HepG2 (cell line): Measurements from ENCODE around the gene UBL7. TPM values are rescaled to one million over a fixed set of nuclear protein-coding genes. Genes with fewer than 3 reads are reported as not detected.
A peak's percentile ranks its signal among the peaks of the same experiment; 100 is the strongest.

Experiments
- AGO2 ChIP-seq: fragments of 200-400 bp; formaldehyde crosslinking; optimal IDR thresholded peaks from 2 replicates; pipeline ENCODE3; 2017; ENCODE audit warnings: mild to moderate bottlenecking, low read depth, low read length, moderate library complexity
- HOXA5 ChIP-seq: sonication (generic); formaldehyde crosslinking; IDR thresholded peaks from 2 replicates; pipeline ENCODE4 v1.4.0; 2020; ENCODE audit warnings: missing genetic modification reagents
- HOXA7 ChIP-seq: sonication (generic); formaldehyde crosslinking; IDR thresholded peaks from 2 replicates; pipeline ENCODE4 v1.8.1; 2022; ENCODE audit warnings: mild to moderate bottlenecking, missing genetic modification reagents, moderate library complexity
- ISL2 ChIP-seq: sonication (generic); formaldehyde crosslinking; IDR thresholded peaks from 2 replicates; pipeline ENCODE4 v1.5.0; 2020; ENCODE audit warnings: missing genetic modification reagents
- KLF9 ChIP-seq: IDR thresholded peaks from 2 replicates; pipeline ENCODE4 v1.6.1; 2016; ENCODE audit warnings: low read depth
- MTF2 ChIP-seq: sonication (generic); formaldehyde crosslinking; IDR thresholded peaks from 2 replicates; pipeline ENCODE4 v1.5.0; 2020; ENCODE audit warnings: missing genetic modification reagents, borderline replicate concordance
- NFE2L1 ChIP-seq: sonication (generic); formaldehyde crosslinking; IDR thresholded peaks from 2 replicates; pipeline ENCODE4 v1.4.0; 2020; ENCODE audit warnings: missing genetic modification reagents, mild to moderate bottlenecking, borderline replicate concordance
- NFYB ChIP-seq: sonication (generic); formaldehyde crosslinking; IDR thresholded peaks from 2 replicates; pipeline ENCODE4 v1.4.0; 2020; ENCODE audit warnings: missing genetic modification reagents
- REPIN1 ChIP-seq: sonication (generic); formaldehyde crosslinking; IDR thresholded peaks from 2 replicates; pipeline ENCODE4 v1.8.0; 2022; ENCODE audit warnings: missing genetic modification reagents, low read depth, mild to moderate bottlenecking, borderline replicate concordance
- SMAD3 ChIP-seq: sonication (generic); formaldehyde crosslinking; IDR thresholded peaks from 2 replicates; pipeline ENCODE4 v1.4.0; 2020; ENCODE audit warnings: missing genetic modification reagents
- TRIM24 ChIP-seq: sonication (generic); formaldehyde crosslinking; IDR thresholded peaks from 2 replicates; pipeline ENCODE4 v1.8.0; 2022; ENCODE audit warnings: mild to moderate bottlenecking, missing genetic modification reagents
- WIZ ChIP-seq: sonication (generic); formaldehyde crosslinking; IDR thresholded peaks from 2 replicates; pipeline ENCODE4 v1.5.1; 2020; ENCODE audit warnings: mild to moderate bottlenecking, missing genetic modification reagents
- XBP1 ChIP-seq: sonication (generic); formaldehyde crosslinking; IDR thresholded peaks from 2 replicates; pipeline ENCODE4 v1.5.0; 2020; ENCODE audit warnings: missing genetic modification reagents
- ZEB1 ChIP-seq: IDR thresholded peaks from 2 replicates; pipeline ENCODE4 v1.6.1; 2012; ENCODE audit warnings: mild to moderate bottlenecking, low read depth, inconsistent platforms; ENCODE audit not compliant: insufficient replicate concordance
- ZNF264 ChIP-seq: sonication (generic); formaldehyde crosslinking; IDR thresholded peaks from 2 replicates; pipeline ENCODE4 v1.4.0; 2020; ENCODE audit warnings: missing genetic modification reagents
- ZNF331 ChIP-seq: sonication (generic); formaldehyde crosslinking; IDR thresholded peaks from 2 replicates; pipeline ENCODE4 v1.4.0; 2020; ENCODE audit warnings: missing genetic modification reagents
- ZNF569 ChIP-seq: sonication (generic); formaldehyde crosslinking; IDR thresholded peaks from 2 replicates; pipeline ENCODE4 v1.5.0; 2020; ENCODE audit warnings: mild to moderate bottlenecking, missing genetic modification reagents, moderate library complexity, borderline replicate concordance
- polyA plus RNA-seq, 8 experiments: library from polyadenylated mRNA; depleted of rRNA in 3 of 8; stranded (reverse) in 7 of 8; unstranded in 1 of 8; fragments of >200 nt; fragmentation: Illumina TruSeq in 4 of 8; extraction: Trizol in 4 of 8; gene quantifications; 2 replicates each; pipeline versions ENCODE4 v1.2.1 to v1.2.3, GENCODE V29; 2011 to 2016; ENCODE audit warnings: low read depth in 4 of 8, missing spikeins in 1 of 8, mixed read lengths in 1 of 8; ENCODE audit not compliant: insufficient read depth in 1 of 8
- total RNA-seq, 5 experiments: library from RNA; depleted of rRNA; stranded (reverse); fragments of >200 nt; fragmentation: Illumina TruSeq; extraction: Trizol; gene quantifications; 2 replicates each; pipeline ENCODE4 v1.2.3, GENCODE V29; 2016; ENCODE audit warnings: low read depth in 1 of 5
- TF ChIP-seq, protein P1 (sequence below): sonication (generic); formaldehyde crosslinking; conservative IDR thresholded peaks from 2 replicates; pipeline ENCODE4 v1.8.1; 2023; ENCODE audit warnings: missing genetic modification reagents
- TF ChIP-seq, protein P2 (sequence below): sonication (generic); formaldehyde crosslinking; conservative IDR thresholded peaks from 2 replicates; pipeline ENCODE4 v1.4.0; 2020; ENCODE audit warnings: mild to moderate bottlenecking, missing genetic modification reagents, moderate library complexity
- TF ChIP-seq, protein P3 (sequence below): sonication (generic); formaldehyde crosslinking; conservative IDR thresholded peaks from 2 replicates; pipeline ENCODE4 v1.8.0; 2022; ENCODE audit warnings: low read depth, missing genetic modification reagents
- TF ChIP-seq, protein P4 (sequence below): IDR thresholded peaks from 2 replicates; pipeline ENCODE4 v1.6.1; 2016; ENCODE audit warnings: missing genetic modification reagents, missing compliant biosample characterization
- TF ChIP-seq, protein P5 (sequence below): sonication (generic); formaldehyde crosslinking; IDR thresholded peaks from 2 replicates; pipeline ENCODE4 v1.8.0; 2022; ENCODE audit warnings: mild to moderate bottlenecking, missing genetic modification reagents, moderate library complexity

UBL7 gene
- total and polyA plus RNA-seq, 2 of the 13 experiments (the other 11 are each of a cell fraction or from before 2014, with no cell fraction given), result 55.0 to 63.5 TPM

DNA sequence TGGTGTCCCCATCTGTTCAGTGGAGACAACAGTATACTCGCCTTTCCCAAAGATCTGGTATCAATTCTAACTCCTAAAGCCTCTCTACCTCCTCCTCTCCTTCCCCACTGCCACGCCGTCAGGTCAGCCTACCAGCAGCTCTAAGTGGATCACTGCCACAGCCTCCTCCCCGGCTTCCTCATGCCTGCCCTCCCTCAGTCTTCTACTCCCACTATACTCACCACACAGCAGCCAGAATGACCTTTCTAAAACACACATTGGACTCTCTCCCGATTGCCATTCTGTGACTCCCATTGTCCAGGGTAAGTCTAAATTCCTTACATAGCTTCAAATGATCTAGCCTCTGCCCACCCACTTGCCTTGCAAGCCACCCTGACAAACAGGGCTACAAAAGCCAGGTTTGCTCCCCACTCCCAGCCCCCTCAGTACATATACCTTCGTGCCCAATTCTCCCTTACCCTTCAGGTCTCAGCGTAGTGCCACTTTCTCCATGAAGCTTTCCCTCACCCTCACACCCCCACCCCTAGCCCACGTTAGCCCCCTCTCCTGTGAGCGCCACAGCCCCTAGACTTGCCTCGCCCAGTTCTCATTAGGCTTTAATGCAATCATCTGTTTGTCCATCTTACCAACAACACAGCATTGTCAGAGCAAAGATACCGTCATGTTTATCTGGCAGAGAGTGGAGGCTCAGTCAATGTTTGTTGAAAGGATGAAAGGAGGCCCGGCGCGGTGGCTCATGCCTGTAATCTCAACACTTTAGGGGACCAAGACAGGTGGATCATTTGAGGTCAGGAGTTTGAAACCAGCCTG, 17.7 kb downstream of the UBL7 start (continued):
- TF ChIP-seq, protein P1, sequence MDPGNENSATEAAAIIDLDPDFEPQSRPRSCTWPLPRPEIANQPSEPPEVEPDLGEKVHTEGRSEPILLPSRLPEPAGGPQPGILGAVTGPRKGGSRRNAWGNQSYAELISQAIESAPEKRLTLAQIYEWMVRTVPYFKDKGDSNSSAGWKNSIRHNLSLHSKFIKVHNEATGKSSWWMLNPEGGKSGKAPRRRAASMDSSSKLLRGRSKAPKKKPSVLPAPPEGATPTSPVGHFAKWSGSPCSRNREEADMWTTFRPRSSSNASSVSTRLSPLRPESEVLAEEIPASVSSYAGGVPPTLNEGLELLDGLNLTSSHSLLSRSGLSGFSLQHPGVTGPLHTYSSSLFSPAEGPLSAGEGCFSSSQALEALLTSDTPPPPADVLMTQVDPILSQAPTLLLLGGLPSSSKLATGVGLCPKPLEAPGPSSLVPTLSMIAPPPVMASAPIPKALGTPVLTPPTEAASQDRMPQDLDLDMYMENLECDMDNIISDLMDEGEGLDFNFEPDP (CRISPR knock-in tag), result no peak
- no peak for TF ChIP-seq MTF2 (CRISPR knock-in tag)
- no peak for TF ChIP-seq ZNF569 (CRISPR knock-in tag)
- TF ChIP-seq SMAD3, result peak; percentile 84
- TF ChIP-seq ZEB1, result no peak
- TF ChIP-seq, protein P2, sequence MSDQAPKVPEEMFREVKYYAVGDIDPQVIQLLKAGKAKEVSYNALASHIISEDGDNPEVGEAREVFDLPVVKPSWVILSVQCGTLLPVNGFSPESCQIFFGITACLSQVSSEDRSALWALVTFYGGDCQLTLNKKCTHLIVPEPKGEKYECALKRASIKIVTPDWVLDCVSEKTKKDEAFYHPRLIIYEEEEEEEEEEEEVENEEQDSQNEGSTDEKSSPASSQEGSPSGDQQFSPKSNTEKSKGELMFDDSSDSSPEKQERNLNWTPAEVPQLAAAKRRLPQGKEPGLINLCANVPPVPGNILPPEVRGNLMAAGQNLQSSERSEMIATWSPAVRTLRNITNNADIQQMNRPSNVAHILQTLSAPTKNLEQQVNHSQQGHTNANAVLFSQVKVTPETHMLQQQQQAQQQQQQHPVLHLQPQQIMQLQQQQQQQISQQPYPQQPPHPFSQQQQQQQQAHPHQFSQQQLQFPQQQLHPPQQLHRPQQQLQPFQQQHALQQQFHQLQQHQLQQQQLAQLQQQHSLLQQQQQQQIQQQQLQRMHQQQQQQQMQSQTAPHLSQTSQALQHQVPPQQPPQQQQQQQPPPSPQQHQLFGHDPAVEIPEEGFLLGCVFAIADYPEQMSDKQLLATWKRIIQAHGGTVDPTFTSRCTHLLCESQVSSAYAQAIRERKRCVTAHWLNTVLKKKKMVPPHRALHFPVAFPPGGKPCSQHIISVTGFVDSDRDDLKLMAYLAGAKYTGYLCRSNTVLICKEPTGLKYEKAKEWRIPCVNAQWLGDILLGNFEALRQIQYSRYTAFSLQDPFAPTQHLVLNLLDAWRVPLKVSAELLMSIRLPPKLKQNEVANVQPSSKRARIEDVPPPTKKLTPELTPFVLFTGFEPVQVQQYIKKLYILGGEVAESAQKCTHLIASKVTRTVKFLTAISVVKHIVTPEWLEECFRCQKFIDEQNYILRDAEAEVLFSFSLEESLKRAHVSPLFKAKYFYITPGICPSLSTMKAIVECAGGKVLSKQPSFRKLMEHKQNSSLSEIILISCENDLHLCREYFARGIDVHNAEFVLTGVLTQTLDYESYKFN (CRISPR knock-in tag), result peak; percentile 97
- TF ChIP-seq ZNF264 (CRISPR knock-in tag), result peak; percentile 79; the same call in 1 of the 2 replicates
- TF ChIP-seq WIZ (CRISPR knock-in tag), result 0 out of 2 replicates have a peak, but pooled peaks have one; percentile 56
- TF ChIP-seq, protein P3, sequence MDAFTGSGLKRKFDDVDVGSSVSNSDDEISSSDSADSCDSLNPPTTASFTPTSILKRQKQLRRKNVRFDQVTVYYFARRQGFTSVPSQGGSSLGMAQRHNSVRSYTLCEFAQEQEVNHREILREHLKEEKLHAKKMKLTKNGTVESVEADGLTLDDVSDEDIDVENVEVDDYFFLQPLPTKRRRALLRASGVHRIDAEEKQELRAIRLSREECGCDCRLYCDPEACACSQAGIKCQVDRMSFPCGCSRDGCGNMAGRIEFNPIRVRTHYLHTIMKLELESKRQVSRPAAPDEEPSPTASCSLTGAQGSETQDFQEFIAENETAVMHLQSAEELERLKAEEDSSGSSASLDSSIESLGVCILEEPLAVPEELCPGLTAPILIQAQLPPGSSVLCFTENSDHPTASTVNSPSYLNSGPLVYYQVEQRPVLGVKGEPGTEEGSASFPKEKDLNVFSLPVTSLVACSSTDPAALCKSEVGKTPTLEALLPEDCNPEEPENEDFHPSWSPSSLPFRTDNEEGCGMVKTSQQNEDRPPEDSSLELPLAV (CRISPR knock-in tag), result no peak
- no peak for TF ChIP-seq TRIM24 (CRISPR knock-in tag)
- no peak for TF ChIP-seq NFYB (CRISPR knock-in tag)
- 0 out of 2 replicates have a peak, but pooled peaks have one; percentile 52 for TF ChIP-seq KLF9 (CRISPR knock-in tag)
- no peak for TF ChIP-seq HOXA7 (CRISPR knock-in tag)
- TF ChIP-seq ISL2 (CRISPR knock-in tag), result peak; percentile 98
- TF ChIP-seq, protein P4, sequence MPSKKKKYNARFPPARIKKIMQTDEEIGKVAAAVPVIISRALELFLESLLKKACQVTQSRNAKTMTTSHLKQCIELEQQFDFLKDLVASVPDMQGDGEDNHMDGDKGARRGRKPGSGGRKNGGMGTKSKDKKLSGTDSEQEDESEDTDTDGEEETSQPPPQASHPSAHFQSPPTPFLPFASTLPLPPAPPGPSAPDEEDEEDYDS (CRISPR knock-in tag), result peak; percentile 52
- peak; percentile 27 for TF ChIP-seq HOXA5 (CRISPR knock-in tag)
- no peak for TF ChIP-seq NFE2L1 (CRISPR knock-in tag)
- TF ChIP-seq, protein P5, sequence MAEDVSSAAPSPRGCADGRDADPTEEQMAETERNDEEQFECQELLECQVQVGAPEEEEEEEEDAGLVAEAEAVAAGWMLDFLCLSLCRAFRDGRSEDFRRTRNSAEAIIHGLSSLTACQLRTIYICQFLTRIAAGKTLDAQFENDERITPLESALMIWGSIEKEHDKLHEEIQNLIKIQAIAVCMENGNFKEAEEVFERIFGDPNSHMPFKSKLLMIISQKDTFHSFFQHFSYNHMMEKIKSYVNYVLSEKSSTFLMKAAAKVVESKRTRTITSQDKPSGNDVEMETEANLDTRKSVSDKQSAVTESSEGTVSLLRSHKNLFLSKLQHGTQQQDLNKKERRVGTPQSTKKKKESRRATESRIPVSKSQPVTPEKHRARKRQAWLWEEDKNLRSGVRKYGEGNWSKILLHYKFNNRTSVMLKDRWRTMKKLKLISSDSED (CRISPR knock-in tag), result no peak
- peak; percentile 80; the same call in 1 of the 2 replicates for TF ChIP-seq REPIN1 (CRISPR knock-in tag)
- TF ChIP-seq XBP1 (CRISPR knock-in tag), result no peak
- TF ChIP-seq AGO2, result no peak
- TF ChIP-seq ZNF331 (CRISPR knock-in tag), result peak; percentile 80; the same call in 1 of the 2 replicates
